ENCODE results near the gene PDGFRA.
"Not testable (repeated sequence)": the region's sequence is repeated elsewhere in the genome, so short reads cannot be mapped to it uniquely, and the experiment has no call there.

PDGFRA gene

DNA sequence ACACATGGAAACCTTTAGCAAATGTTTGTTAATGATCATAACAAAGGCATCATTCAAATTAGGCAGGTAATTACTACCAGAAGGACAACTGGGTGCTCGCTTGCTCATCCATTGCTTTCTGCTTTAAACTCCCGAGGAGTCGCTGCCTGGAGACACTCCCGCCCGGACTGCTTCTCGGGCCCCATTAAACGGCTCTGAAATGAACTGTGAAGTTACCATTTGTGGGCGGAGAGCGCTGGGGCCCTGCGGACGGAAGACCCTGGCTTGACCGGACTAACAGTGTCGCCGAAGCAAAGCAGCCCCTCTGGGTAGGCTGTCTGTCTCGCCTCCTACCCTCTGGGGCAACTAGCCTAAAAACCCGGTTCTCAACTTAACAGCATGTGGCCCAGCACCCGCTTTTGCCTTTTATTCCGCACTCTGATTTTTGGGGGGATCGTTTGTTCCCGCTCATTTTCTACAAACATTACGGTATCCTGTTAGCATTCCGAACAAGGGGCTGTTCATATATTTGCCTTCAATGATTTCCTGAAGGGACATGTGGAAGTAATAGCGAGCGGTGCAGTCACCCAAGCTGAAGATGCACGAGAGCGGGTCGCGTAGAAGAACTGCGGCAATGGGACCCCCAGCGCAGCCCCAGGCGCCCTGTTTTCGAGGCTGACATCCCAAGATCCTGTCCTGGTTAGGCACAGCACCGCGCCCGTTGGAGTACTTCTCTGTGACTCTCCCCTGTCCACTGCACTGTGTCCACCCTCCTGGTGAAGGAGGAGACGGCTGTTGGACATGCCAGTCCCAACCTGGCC, 1.6 kb upstream of the PDGFRA start:
- no peak for DNase-seq (ENCODE audit: low read depth in 2 of 2)

GRCh38 chr4:54228056-54228527, 1.0 kb upstream of the PDGFRA start:
- no peak for DNase-seq (ENCODE audit: low read depth in 2 of 2)

DNA sequence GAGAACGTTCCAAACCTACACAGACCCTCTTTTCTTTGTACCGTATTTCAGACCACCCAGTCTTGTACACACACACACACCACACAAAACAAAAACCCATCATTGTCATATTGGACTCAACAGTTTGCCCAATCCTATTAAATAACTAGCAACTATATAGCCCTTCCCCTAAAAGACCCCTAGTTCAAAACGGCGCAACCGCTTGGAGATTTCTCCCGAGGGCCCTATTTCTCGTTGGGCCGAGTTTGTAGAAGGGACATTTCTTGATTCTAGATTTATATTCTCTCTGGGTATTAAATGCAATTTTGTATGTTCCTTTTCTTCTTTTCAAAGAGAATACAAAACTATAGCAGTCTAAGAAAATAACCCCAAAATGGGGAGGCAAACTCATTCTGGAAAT, 547 bp upstream of the PDGFRA start:
- DNase-seq (ENCODE audit: low read depth in 2 of 2): no peak

DNA sequence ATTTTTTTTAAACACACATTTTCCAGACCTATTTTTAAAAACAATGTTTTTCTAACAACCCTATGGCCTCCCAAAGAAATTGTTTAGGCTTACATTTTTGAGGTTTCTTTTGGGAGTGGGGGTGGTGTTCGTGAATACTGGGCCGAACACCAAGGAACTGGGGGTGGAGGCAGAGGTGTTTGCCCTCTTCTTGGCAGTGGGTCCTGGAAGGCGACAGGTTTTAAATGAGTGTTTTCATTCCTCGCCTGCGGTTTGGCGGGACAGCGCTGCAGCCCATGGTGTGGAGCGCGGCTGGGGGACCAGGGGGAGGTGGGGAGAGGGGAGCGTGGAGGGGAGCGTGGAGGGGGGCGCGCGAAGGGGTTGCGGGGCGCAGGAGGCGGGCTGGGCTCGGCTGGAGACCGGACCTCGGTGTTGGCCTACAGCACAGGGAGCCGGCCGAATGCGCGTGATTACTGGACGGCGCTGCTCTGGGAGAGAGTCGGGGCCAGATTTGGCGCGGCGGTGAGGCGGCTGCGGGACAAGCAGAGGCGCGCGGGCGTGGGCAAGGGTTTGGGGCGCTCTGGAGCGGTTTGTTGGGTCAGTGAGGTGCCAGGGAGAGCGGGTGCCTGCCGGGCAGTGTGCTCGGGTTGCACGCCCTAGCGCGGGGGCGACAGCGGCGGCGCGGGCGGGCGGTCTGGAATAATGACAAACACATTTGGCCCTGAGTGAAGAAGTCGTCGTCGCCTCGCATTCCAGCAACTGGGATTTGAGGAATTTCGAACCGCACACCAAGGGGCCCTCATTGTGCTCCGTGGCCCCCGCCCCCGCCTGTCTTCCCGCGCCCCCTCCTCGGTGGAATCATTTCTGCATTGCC, 764 bp downstream of the PDGFRA start:
- no peak for DNase-seq (ENCODE audit: low read depth in 2 of 2)

DNA sequence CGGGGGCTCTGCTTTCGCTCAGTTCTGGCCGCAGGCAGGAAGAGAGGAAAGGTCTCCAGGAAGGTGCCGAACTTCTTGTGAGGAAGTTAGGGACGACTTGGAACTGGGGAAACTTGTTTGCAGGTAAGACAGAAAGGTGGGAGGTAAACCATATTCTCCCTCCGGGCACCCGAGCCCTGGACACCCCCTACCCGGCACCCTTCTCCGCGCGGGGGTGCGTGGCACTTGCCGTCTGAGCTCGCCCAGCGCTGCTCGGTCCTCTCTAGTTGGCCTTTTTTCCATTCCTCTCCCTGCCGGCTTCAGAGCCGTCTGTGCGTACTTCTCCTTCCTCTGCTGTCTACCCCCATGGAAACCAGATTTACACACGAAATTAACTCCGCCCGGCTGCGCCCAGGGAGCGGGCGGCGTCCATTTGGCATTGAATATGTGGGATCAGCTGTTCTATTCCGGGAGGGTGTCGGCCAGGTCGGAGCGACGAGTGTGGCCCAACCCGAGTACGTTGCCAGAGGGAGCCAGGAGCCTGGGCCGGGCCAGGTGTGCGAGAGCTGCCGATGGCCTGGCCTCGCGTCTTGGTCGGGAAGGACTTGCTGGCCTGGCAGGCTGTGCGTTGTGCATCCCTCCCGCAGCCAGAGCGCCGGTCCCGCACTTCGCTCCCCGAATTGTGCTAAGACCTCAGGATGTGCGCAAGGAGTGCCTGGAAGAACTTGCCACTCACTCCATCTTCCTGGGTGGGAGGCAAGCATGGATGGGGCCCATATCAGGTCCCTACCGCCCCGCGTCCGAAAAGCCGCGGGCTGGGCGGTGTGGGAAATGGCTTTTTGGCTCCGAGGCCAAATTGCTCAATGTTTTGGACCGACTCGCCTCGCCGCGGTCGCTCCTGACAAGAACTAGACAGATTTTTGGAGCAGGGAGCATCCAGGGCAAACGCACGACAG, 1.7 kb downstream of the PDGFRA start:
- DNase-seq (ENCODE audit: low read depth in 2 of 2): no peak

DNA sequence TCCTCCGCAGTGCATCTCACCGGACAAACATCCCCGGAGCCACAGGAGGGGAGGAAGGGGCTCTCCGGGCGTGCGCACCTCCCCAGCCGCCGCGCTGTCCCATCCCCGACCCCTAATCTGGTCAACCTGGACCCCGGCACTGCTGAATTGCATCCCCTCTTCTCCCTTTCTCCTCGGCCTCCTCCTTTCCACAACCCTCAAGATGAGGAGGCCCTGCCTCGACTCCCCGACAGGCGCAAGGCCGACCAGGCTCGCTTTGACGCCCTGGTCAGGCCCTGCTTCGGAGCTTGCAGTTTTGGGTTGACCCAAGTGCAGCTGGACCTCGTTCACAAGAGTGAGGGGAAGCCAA, 2.3 kb downstream of the PDGFRA start:
- no peak for DNase-seq (ENCODE audit: low read depth in 2 of 2)

GRCh38 chr4:54231768-54232688, 2.9 kb downstream of the PDGFRA start:
- no peak for DNase-seq (ENCODE audit: low read depth in 2 of 2)

GRCh38 chr4:54233277-54233696, 4.2 kb downstream of the PDGFRA start:
- peak; percentile 35 to 67 for DNase-seq (ENCODE audit: low read depth in 2 of 2)

GRCh38 chr4:54233697-54234496, 4.8 kb downstream of the PDGFRA start:
- DNase-seq (ENCODE audit: low read depth in 2 of 2): peak; percentile 36 to 45

DNA sequence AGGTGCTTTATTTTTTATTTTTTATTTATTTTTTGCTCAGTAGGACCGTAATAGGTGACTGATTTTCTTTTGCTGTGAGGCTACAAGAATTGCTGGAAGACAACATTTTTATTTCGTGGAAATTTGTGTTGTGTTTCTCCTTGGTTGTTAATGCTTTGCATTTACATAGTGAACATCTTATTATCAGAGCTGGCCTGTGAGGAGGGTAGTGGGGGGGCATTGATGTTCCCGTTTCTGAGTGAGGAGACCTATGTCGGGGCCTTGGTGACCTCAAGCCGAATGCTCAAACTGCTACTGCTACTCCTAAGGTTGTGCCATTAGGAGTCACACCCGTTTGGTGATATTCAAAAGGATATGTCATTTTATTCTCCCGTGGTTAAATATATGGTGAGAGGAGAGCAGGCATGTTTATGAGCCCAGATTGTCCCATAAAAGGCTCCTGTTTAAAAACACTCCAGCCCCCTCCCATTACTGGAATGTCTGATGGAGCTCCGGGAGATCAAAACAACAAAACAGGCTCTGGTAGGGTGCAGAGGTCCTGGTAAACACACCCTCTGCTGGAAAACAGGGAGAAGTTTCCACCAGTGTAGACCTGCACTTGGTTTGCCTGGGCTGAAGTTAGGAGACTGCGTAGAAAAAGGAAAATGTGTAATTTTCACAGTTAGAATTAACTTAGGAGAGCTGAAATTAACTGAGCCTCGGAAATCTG, 5.6 kb downstream of the PDGFRA start:
- DNase-seq (ENCODE audit: low read depth in 2 of 2): no peak

GRCh38 chr4:54236316-54236715, 7.2 kb downstream of the PDGFRA start:
- DNase-seq (ENCODE audit: low read depth in 2 of 2): not testable (repeated sequence)

- DNase-seq (ENCODE audit: low read depth in 2 of 2): no peak
Measured at GRCh38 chr4:54237770-54238169, 8.7 kb downstream of the PDGFRA start.

DNA sequence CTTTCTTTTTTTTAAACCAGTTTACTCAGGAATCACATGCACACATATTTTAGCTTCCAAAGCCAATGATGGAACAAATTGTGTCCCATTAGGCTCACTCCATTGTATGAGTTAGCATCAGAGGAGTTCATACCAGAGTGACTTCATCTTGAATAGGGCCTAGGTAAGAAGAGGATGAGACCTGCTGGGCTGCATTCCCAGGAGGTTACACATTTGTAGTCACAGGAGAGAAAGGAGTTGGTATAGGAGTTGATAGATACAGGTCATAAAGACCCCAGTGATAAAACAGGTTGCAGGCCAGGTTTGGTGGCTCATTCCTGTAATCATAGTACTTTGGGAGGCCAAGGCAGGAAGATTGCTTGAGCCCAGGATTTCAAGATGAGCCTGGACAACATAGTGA, 9.3 kb downstream of the PDGFRA start:
- DNase-seq (ENCODE audit: low read depth in 2 of 2): no peak

DNA sequence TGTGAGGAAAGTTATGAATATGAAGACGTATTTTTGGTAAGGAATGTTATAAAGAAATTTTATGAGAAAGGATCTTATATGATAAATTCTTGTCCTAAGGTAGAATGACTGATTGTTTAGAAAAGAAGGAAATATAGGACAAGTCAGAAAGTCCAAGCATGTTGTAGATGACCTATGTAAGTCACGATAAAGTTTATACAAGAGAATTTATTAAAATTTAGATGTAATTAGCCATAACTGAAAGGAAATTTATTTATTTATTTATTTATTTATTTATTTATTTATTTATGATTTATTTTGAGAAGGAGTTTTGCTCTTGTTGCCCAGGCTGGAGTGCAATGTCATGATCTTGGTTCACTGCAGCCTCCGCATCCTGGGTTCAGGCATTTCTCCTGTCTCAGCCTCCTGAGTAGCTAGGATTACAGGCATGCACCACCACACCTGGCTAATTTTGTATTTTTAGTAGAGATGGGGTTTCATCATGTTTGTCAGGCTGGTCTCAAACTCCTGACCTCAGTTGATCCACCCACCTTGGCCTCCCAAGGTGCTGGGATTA, 12.3 kb downstream of the PDGFRA start:
- DNase-seq (ENCODE audit: low read depth in 2 of 2): not testable (repeated sequence)

DNA sequence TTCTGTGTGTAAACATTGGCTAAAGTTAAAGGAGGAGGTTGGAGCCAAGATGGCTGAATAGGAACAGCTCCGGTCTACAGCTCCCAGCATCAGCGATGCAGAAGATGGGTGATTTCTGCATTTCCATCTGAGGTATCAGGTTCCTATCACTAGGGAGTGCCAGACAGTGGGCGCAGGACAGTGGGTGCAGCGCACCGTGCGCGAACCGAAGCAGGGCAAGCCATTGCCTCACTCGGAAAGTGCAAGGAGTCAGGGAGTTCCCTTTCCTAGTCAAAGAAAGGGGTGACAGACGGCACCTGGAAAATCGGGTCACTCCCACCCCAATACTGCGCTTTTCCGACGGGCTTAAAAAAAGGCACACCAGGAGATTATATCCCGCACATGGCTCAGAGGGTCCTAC, 14.4 kb downstream of the PDGFRA start:
- DNase-seq (ENCODE audit: low read depth in 2 of 2): not testable (repeated sequence)

GRCh38 chr4:54252312-54252711, 23.2 kb downstream of the PDGFRA start:
- DNase-seq (ENCODE audit: low read depth in 2 of 2): not testable (repeated sequence)

GRCh38 chr4:54254116-54254914, 25.2 kb downstream of the PDGFRA start:
- DNase-seq (ENCODE audit: low read depth in 2 of 2): no peak

DNA sequence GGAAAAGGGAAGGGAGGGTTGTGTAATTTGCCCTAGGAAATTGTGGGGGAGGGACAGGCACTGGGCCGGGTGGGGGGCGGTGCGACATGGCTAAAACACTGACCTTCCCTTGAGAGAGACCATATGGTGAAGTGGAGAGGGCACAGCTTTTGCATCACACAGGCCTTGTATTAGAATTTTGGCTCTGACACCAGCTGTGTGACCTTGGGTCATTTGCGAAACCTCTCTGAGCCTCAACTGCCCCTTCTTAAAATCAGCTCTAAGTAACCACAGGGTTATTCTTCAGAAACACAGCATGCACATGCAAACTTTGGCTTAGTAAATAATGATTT, 25.8 kb downstream of the PDGFRA start:
- no peak for DNase-seq (ENCODE audit: low read depth in 2 of 2)
